GM18526 (cell line): Measurements from ENCODE around the gene PHEX.

Source experiments
- POLR2A ChIP-seq: IDR thresholded peaks from 3 replicates; pipeline ENCODE4 v1.6.1; 2011; ENCODE audit not compliant: insufficient read length; ENCODE audit errors: extremely low read depth

The PHEX gene

GRCh38 chrX:22032084-22032483 lies at the start of gene PHEX:
PHEX (plus strand) TSS chrX:22032325; CDS start chrX:22033006, 681 bp downstream.
- no peak for TF ChIP-seq POLR2A

GRCh38 chrX:21985332-21985777 lies 46.8 kb upstream of the PHEX start:
- TF ChIP-seq POLR2A: no peak

- no peak for TF ChIP-seq POLR2A
Measured at GRCh38 chrX:21986596-21986995, 45.5 kb upstream of the PHEX start.

GRCh38 chrX:21989384-21989783 lies 42.7 kb upstream of the PHEX start:
- no peak for TF ChIP-seq POLR2A

GRCh38 chrX:21990832-21991231 lies 41.3 kb upstream of the PHEX start:
- TF ChIP-seq POLR2A: no peak

GRCh38 chrX:21991504-21991903 lies 40.6 kb upstream of the PHEX start:
- no peak for TF ChIP-seq POLR2A

- TF ChIP-seq POLR2A: no peak
Measured at GRCh38 chrX:21993265-21993664, 38.9 kb upstream of the PHEX start.

GRCh38 chrX:21996872-21997455 lies 35.2 kb upstream of the PHEX start:
- TF ChIP-seq POLR2A: no peak

- TF ChIP-seq POLR2A: no peak
Measured at GRCh38 chrX:21998037-21998436, 34.1 kb upstream of the PHEX start.

- no peak for TF ChIP-seq POLR2A
Measured at GRCh38 chrX:22004866-22005265, 27.3 kb upstream of the PHEX start.

- no peak for TF ChIP-seq POLR2A
Measured at GRCh38 chrX:22012051-22012450, 20.1 kb upstream of the PHEX start.

GRCh38 chrX:22012931-22013330 lies 19.2 kb upstream of the PHEX start:
- TF ChIP-seq POLR2A: no peak

- no peak for TF ChIP-seq POLR2A
Measured at GRCh38 chrX:22015139-22015750, 16.9 kb upstream of the PHEX start.

GRCh38 chrX:22021751-22022324 lies 10.3 kb upstream of the PHEX start:
- no peak for TF ChIP-seq POLR2A

GRCh38 chrX:22024577-22024976 lies 7.5 kb upstream of the PHEX start:
- no peak for TF ChIP-seq POLR2A

GRCh38 chrX:22025751-22026150 lies 6.4 kb upstream of the PHEX start:
- TF ChIP-seq POLR2A: no peak

- TF ChIP-seq POLR2A: no peak
Measured at GRCh38 chrX:22026731-22027130, 5.4 kb upstream of the PHEX start.

GRCh38 chrX:22032506-22032905 lies 381 bp downstream of the PHEX start:
- no peak for TF ChIP-seq POLR2A
